KMS-11 (cell line): Measurements from ENCODE around the gene SGCD.

ENCODE experiments used
- H2AFZ ChIP-seq: fragments of 200-600 bp; sonication (generic); 2 replicates; pipeline ENCODE4 v1.6.1; 2016; ENCODE audit warnings: antibody characterized with exemption, mixed run types, low read depth
- H3K27ac ChIP-seq: fragments of 200-600 bp; sonication (generic); 2 replicates; pipeline ENCODE4 v1.6.1; 2016; ENCODE audit warnings: mild to moderate bottlenecking, mixed run types
- H3K27me3 ChIP-seq: fragments of 200-600 bp; sonication (generic); 2 replicates; pipeline ENCODE4 v1.6.1; 2017; ENCODE audit warnings: mild to moderate bottlenecking, low read depth, mixed run types, moderate library complexity; ENCODE audit not compliant: insufficient read depth
- H3K36me3 ChIP-seq: fragments of 200-600 bp; sonication (generic); 2 replicates; pipeline ENCODE4 v1.6.1; 2017; ENCODE audit warnings: mild to moderate bottlenecking, mixed run types; ENCODE audit not compliant: insufficient read depth
- H3K4me1 ChIP-seq: fragments of 200-600 bp; sonication (generic); 2 replicates; pipeline ENCODE4 v1.6.1; 2016; ENCODE audit warnings: mild to moderate bottlenecking, low read depth, mixed run types; ENCODE audit not compliant: poor library complexity, severe bottlenecking
- H3K4me2 ChIP-seq: fragments of 200-600 bp; sonication (generic); 2 replicates; pipeline ENCODE4 v1.7.0; 2016; ENCODE audit warnings: mild to moderate bottlenecking, mixed run types
- H3K4me3 ChIP-seq: fragments of 200-600 bp; sonication (generic); IDR thresholded peaks from 2 replicates; pipeline ENCODE4 v1.6.1; 2017; ENCODE audit warnings: low read depth, low read length, mixed read lengths; ENCODE audit not compliant: insufficient read depth
- H3K79me2 ChIP-seq: fragments of 200-600 bp; sonication (generic); 2 replicates; pipeline ENCODE4 v1.6.1; 2016; ENCODE audit warnings: low read depth, mixed run types; ENCODE audit not compliant: insufficient read depth
- H3K9ac ChIP-seq: fragments of 200-600 bp; sonication (generic); 2 replicates; pipeline ENCODE4 v1.6.1; 2016; ENCODE audit warnings: mild to moderate bottlenecking, mixed run types
- H4K20me1 ChIP-seq: fragments of 200-600 bp; sonication (generic); 2 replicates; pipeline ENCODE4 v1.6.1; 2016; ENCODE audit warnings: mild to moderate bottlenecking, mixed run types; ENCODE audit not compliant: insufficient read depth
- CTCF ChIP-seq: fragments of 200-600 bp; sonication (generic); conservative IDR thresholded peaks from 2 replicates; pipeline ENCODE4 v1.6.1; 2017; ENCODE audit warnings: low read depth, mild to moderate bottlenecking, antibody characterized with exemption, low read length, moderate library complexity, mixed read lengths

Gene SGCD

DNA sequence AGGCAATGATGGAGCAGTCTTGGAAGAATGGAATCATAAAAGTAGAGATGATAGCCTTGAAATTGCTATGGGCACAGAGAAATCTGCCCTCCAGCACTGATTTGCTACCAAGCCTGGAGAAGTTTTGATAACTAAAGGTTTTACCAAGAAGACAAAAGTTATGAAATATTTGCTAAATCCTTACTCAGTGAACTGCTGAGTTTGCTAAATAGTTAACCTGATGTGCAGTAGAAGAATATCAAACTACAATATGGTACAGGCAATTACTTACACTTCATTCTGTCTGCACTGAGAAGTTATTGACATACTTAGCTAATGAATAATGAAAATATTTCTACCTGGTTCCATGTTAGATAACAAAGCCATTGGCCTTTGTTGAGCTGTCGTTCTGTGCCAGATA lies 124.5 kb downstream of the SGCD start:
- TF ChIP-seq CTCF = no peak
- Histone ChIP-seq H3K9ac (no peak overlapping the region), H3K79me2 (no peaks in the 10 kb centered on the region), H3K4me1 (no peaks in the 10 kb centered on the region), H3K4me3 (no peak overlapping the region), H3K4me2 (no peak overlapping the region), H3K36me3 (no peaks in the 10 kb centered on the region), H3K27me3 (no peaks in the 10 kb centered on the region), H4K20me1 (no peaks in the 10 kb centered on the region), H3K27ac (no peak overlapping the region), H2AFZ (no peak overlapping the region)

DNA sequence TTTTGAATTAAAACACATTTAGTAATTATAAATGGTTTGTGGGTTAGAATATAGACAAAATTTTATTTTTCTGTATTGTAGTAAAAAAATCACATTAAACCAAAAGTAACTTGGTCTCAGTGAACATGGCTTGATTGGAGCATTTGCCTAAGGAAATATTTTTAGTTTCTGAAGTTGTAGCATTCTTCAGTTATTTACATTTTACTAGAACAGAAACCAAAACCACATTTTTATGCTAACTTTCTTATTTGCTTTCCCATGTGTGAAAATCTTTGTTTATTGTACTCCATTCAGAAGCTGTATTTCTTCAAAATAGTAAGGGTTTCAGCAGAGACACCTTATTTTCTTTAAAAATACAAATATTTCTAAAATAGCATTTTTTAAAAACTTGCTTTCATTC lies 129.9 kb downstream of the SGCD start:
- H3K79me2 ChIP-seq = no peaks in the 10 kb centered on the region
- no peak overlapping the region for H2AFZ ChIP-seq
- no peak overlapping the region for H3K27ac ChIP-seq
- no peak overlapping the region for H3K4me2 ChIP-seq
- H3K36me3 ChIP-seq = no peaks in the 10 kb centered on the region
- H4K20me1 ChIP-seq = no peaks in the 10 kb centered on the region
- H3K9ac ChIP-seq = no peak overlapping the region
- H3K27me3 ChIP-seq = no peaks in the 10 kb centered on the region
- H3K4me1 ChIP-seq = peaks cover 4% of the 10 kb centered on the region
- no peak overlapping the region for H3K4me3 ChIP-seq
- TF ChIP-seq CTCF = no peak

DNA sequence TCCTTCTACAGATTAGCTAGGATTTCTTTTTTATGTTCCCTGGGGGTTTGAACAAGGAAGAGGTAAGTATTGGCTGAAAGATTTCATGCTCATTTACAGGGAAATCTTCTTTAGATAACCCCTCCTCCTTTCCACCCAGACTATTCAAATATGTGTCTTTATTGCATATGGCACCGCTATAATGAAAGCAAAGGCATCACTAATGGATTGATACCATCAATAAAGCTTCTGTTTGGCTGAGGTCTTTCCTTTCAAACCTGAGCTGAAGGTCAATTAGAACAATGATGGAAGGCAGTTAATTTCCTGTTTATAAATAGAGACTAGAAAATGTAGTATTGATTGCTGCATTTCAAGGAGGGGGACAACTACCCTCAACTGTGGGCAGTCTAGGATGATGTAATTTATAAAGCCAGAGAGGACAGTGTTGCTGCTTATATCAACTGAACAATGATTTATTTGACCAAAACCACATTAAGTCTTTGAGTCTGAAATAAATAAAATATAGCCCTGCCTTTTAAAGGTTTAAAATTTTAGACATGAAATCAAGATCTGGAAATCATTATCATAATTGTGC lies 132.9 kb downstream of the SGCD start:
- H4K20me1 ChIP-seq = no peaks in the 10 kb centered on the region
- H3K4me2 ChIP-seq = no peak overlapping the region
- no peak overlapping the region for H3K9ac ChIP-seq
- H2AFZ ChIP-seq = no peak overlapping the region
- H3K79me2 ChIP-seq = no peaks in the 10 kb centered on the region
- H3K27me3 ChIP-seq = no peaks in the 10 kb centered on the region
- TF ChIP-seq CTCF = no peak
- no peak overlapping the region for H3K27ac ChIP-seq
- H3K36me3 ChIP-seq = no peaks in the 10 kb centered on the region
- peaks cover 4% of the 10 kb centered on the region for H3K4me1 ChIP-seq
- no peak overlapping the region for H3K4me3 ChIP-seq

DNA sequence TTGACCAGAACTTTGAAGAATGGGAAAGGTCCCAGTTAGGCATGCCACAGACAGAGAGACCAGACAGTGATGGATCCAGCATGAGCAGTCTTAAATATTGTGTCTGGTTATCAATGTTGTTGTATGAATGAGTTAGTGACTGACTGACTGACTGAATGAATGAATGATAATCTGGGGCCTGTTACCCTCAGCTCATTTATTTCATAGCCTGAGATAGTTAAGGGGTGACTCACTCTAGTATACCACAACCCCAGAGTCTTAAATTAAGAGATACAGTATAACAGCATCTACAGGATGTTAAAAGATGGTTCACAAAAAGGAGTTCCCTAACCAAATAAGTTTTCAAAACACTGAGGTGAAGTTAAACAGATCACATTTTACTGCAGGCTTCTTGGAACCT lies 133.5 kb downstream of the SGCD start:
- Histone ChIP-seq H3K27ac (no peak overlapping the region), H3K4me3 (no peak overlapping the region), H4K20me1 (no peaks in the 10 kb centered on the region), H2AFZ (no peak overlapping the region), H3K36me3 (no peaks in the 10 kb centered on the region), H3K4me1 (peaks cover 4% of the 10 kb centered on the region), H3K27me3 (no peaks in the 10 kb centered on the region), H3K9ac (no peak overlapping the region), H3K4me2 (no peak overlapping the region), H3K79me2 (no peaks in the 10 kb centered on the region)
- no peak for TF ChIP-seq CTCF
